Stimulated activated naive CD8-positive, alpha-beta T cell treated with anti-CD3 and anti-CD28 coated beads, Interleukin-15, amount 100 ng/mL, for 72 hours (primary cell): ENCODE measurements around the gene IFIT1B.
"Not testable (repeated sequence)": the region's sequence is repeated elsewhere in the genome, so short reads cannot be mapped to it uniquely, and the experiment has no call there.

ENCODE experiments used
- ATAC-seq: fragments of 150-1000 bp; cut with Tn5 transposase; 2 replicates; pipeline ENCODE4 v1.10.0; 2021; ENCODE audit warnings: mild to moderate bottlenecking, moderate library complexity
- DNase-seq, 2 donors: peaks; one replicate each; pipeline ENCODE4 v3.0.0; 2021 to 2022
- H3K27ac Mint-ChIP-seq, 2 donors: one replicate each; pipeline ENCODE4 v1.8.0; 2022; ENCODE audit warnings: mild to moderate bottlenecking in 2 of 2, mixed read lengths in 2 of 2, moderate library complexity in 2 of 2
- H3K27me3 Mint-ChIP-seq: one replicate; pipeline ENCODE4 v1.8.0; 2022; ENCODE audit warnings: mixed read lengths
- H3K4me1 Mint-ChIP-seq: one replicate; pipeline ENCODE4 v1.8.0; 2022; ENCODE audit warnings: mild to moderate bottlenecking, mixed read lengths
- H3K4me3 Mint-ChIP-seq, 2 donors: one replicate each; pipeline ENCODE4 v1.8.0; 2022; ENCODE audit warnings: mild to moderate bottlenecking in 2 of 2, mixed read lengths in 2 of 2, moderate library complexity in 1 of 2
- H3K9me3 Mint-ChIP-seq, 2 donors: one replicate each; pipeline ENCODE4 v1.8.0; 2022; ENCODE audit warnings: mixed read lengths in 2 of 2

Gene IFIT1B

DNA sequence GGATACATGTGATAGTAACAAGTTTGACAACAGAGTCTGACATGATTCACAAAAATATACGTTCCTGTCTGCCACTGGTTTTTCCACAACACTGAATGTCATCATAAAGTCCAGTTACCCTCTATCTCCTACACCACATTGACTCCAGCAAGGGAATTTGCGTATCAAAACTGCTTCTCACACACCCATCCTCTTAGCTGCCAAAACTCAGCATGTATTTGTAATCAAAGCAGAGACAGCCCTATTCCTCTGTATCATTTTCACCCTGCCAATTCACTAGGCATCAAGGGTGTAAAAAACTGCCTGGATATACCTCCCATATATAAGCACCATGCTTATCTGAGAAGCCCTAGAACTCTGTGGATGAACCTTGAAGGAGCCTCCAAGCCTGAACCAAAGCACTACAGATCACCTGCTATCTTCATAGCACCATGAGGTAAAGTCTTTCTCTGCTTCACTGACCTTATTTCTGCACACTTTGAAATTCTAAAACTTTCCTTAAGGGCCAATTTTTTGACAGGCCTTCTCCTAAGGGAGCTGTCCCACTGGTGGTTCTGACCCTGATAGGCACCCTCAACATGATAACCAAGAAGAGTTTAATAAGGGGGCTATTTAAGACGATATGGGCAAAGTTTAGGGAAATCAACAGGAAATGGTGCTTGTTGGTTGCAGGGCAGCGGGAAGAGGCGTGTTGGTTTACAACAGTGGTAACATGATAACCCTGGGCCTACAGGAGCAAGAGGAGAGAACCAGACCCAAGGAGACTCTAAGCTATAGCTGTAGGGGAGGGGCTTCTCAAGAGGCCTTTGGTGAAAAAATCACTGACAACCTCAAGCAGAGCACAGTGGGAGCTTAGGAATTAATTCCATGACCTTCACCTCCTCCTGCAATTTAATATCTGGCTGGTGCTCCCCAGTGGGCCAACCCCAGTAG, at the start of gene IFIT1B:
TSS of gene IFIT1B (plus strand) at position 352 of the 933 bp plus-strand sequence. CDS start at position 432, 80 bp downstream.
- Mint-ChIP-seq H3K27me3 (peaks cover 10% of the 10 kb centered on the region), H3K4me3 (no peak within 1 kb of the TSS), H3K27ac (no peak within 1 kb of the TSS), H3K4me1 (no peaks in the 10 kb centered on the region), H3K9me3 (no peaks in the 10 kb centered on the region)
- no peak for DNase-seq
- no peak for ATAC-seq

- Mint-ChIP-seq H3K27ac (no peak overlapping the region), H3K27me3 (peaks cover 22% of the 10 kb centered on the region), H3K4me1 (peaks cover 61% of the 10 kb centered on the region), H3K9me3 (no peaks in the 10 kb centered on the region), H3K4me3 (peak overlapping the region in 1 of 2 donors; percentile 93)
- ATAC-seq, result no peak
- DNase-seq, result no peak
Observed at GRCh38 chr10:89329151-89329550, 48.7 kb upstream of the IFIT1B start.

DNA sequence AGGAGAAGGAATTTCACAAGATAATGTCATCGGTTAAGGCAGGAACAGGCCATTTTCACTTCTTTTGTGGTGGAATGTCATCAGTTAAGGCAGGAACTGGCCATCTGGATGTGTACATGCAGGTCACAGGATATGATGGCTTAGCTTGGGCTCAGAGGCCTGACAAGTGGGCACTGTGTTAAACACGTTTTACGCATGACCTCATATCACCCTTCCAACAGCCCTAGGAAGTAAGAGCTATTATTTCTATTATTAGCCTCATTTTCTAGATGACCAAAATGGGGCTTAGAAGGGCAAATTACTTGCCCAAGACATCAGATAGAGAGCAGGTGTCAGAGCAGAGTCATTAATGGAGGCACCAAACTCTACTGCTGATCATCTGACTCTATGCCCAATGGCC, 47.8 kb upstream of the IFIT1B start:
- peaks cover 64% of the 10 kb centered on the region for H3K4me1 Mint-ChIP-seq
- not testable (repeated sequence) for H3K9me3 Mint-ChIP-seq, DNase-seq, ATAC-seq
- peaks cover 24% of the 10 kb centered on the region for H3K27me3 Mint-ChIP-seq
- H3K27ac Mint-ChIP-seq, result peak overlapping the region in 1 of 2 donors; percentile 68
- peak overlapping the region in 1 of 2 donors; percentile 14 for H3K4me3 Mint-ChIP-seq

DNA sequence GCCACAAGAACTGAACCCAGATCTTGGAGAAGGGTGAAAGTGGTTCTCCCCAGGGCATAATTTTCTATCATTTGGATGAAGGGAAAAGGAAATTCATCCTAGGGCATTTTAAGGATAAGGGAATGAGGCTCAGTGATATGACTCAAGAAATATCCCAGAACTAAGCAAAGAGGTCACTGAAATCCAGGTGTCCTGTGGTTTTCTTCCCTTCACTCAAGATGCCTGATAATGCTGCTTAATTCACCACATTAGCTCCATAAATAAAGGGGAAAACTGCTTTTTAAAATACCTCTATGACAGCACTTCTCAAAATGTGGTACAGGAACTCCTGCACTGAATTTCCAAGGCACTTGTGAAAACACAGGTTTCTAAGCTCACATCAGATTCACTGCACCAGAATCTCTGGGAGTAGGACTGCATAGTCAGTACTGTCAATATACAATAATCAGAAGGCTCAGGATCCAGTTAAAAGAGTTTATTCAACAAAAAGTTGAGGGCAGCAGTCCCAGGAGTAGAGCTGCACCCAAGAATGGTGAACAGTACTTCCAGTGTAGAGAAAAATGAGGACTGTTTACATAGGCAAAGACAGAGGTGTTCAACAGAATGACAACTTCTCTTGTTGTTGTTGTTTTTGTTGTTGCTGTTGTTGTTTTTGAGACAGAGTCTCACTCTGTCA, 47.2 kb upstream of the IFIT1B start:
- Mint-ChIP-seq H3K27me3 (peaks cover 31% of the 10 kb centered on the region), H3K27ac (no peak overlapping the region), H3K4me3 (no peak overlapping the region), H3K4me1 (peaks cover 70% of the 10 kb centered on the region), H3K9me3 (no peaks in the 10 kb centered on the region)
- ATAC-seq, result no peak
- DNase-seq, result no peak

DNA sequence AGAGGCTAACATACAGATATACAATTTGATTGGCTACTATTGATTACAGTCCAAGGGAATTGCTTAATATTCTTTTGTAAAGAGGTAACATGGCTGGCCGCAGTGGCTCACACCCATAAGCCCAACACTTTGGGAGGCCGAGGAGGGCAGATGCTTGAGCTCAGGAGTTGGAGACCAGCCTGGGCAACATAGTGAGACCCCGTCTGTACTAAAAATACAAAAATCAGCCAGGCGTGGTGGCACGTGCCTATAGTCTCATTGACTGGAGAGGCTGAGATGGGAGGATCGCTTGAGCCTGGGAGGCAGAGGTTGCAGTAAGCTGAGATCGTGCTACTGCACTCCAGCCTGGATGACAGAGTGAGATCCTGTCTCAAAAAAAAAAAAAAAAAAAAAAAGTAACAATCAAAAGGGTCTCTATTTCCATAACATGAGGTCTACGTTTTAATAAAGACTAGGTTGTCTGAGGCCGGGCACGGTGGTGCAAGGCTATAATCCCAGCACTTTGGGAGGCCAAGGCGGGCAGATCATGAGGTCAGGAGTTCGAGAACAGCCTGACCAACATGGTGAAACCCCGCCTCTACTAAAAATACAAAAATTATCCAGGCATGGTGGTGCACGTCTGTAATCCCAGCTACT, 46.3 kb upstream of the IFIT1B start:
- peaks cover 70% of the 10 kb centered on the region for H3K4me1 Mint-ChIP-seq
- ATAC-seq, DNase-seq, H3K9me3 Mint-ChIP-seq, H3K27ac Mint-ChIP-seq: not testable (repeated sequence)
- H3K4me3 Mint-ChIP-seq, result peak overlapping the region; percentile 74 to 78
- peaks cover 40% of the 10 kb centered on the region for H3K27me3 Mint-ChIP-seq

- peaks cover 76% of the 10 kb centered on the region for H3K4me1 Mint-ChIP-seq
- H3K4me3 Mint-ChIP-seq, result peak overlapping the region; percentile 74 to 78
- peaks cover 45% of the 10 kb centered on the region for H3K27me3 Mint-ChIP-seq
- ATAC-seq (peak; percentile 48), DNase-seq (peak; percentile 22 to 23)
- H3K9me3 Mint-ChIP-seq, result no peaks in the 10 kb centered on the region
- peak overlapping the region; percentile 63 to 83 for H3K27ac Mint-ChIP-seq
Observed at GRCh38 chr10:89332123-89332633, 45.7 kb upstream of the IFIT1B start.

DNA sequence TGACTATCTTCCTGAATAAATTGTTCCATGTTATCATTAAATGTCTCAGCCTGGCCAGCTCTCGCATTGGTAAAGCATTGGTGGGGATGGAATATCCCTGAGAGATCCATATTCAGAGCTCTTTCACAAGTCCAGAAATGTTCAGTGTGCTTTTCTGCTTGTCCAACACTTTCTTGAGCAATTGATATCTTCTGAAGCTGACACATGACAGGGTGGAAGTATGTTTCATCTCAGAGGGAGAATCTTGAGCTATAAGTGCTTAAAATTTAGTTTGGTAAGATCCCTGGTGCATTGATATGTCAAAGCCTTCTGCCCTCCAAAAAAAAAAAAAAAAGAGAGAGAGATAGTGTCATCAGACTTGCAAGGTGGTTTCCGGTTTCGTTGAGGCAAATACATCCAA, 42.6 kb upstream of the IFIT1B start:
- ATAC-seq, result no peak
- no peak for DNase-seq
- Mint-ChIP-seq H3K4me3 (peak overlapping the region in 1 of 2 donors; percentile 32), H3K4me1 (peaks cover 60% of the 10 kb centered on the region), H3K27ac (no peak overlapping the region), H3K9me3 (no peaks in the 10 kb centered on the region), H3K27me3 (peaks cover 42% of the 10 kb centered on the region)

DNA sequence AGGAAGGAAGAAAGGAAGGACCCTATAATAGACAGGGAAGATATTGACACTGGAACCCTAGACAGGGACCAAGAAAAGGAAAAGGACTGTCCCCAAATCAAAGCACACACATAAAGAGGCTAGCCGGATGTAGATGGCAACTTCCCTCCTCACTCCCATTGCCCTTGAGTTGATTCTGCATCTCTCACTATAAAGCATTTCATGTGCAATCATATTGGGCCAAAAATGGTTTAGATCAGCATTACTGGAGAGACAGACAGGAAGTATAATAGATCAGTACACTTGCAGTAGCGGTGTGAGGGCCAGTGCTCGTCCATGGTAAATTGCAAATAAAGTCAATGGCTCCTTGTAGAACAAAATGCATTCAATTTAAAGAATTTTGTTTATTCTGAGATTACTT, 41.6 kb upstream of the IFIT1B start:
- Mint-ChIP-seq H3K27ac (no peak overlapping the region), H3K9me3 (no peaks in the 10 kb centered on the region), H3K4me3 (no peak overlapping the region), H3K27me3 (peaks cover 52% of the 10 kb centered on the region), H3K4me1 (peaks cover 50% of the 10 kb centered on the region)
- ATAC-seq (no peak), DNase-seq (no peak)

GRCh38 chr10:89337484-89337883, 40.4 kb upstream of the IFIT1B start:
- peak; percentile 64 for ATAC-seq
- peak overlapping the region in 1 of 2 donors; percentile 42 for H3K27ac Mint-ChIP-seq
- peaks cover 38% of the 10 kb centered on the region for H3K4me1 Mint-ChIP-seq
- no peaks in the 10 kb centered on the region for H3K9me3 Mint-ChIP-seq
- peaks cover 57% of the 10 kb centered on the region for H3K27me3 Mint-ChIP-seq
- peak in 1 of 2 donors; percentile 50 for DNase-seq
- no peak overlapping the region for H3K4me3 Mint-ChIP-seq

GRCh38 chr10:89338713-89339112, 39.1 kb upstream of the IFIT1B start:
- peaks cover 25% of the 10 kb centered on the region for H3K4me1 Mint-ChIP-seq
- H3K27me3 Mint-ChIP-seq, result peaks cover 70% of the 10 kb centered on the region
- no peak for DNase-seq
- no peak overlapping the region for H3K4me3 Mint-ChIP-seq
- H3K9me3 Mint-ChIP-seq, result no peaks in the 10 kb centered on the region
- no peak overlapping the region for H3K27ac Mint-ChIP-seq
- ATAC-seq, result no peak

- DNase-seq (no peak), ATAC-seq (no peak)
- H3K4me1 Mint-ChIP-seq, result peaks cover 21% of the 10 kb centered on the region
- no peak overlapping the region for H3K27ac Mint-ChIP-seq
- no peak overlapping the region for H3K4me3 Mint-ChIP-seq
- no peaks in the 10 kb centered on the region for H3K9me3 Mint-ChIP-seq
- H3K27me3 Mint-ChIP-seq, result peaks cover 76% of the 10 kb centered on the region
Observed at GRCh38 chr10:89339875-89340274, 38.0 kb upstream of the IFIT1B start.

GRCh38 chr10:89341649-89342048, 36.2 kb upstream of the IFIT1B start:
- Mint-ChIP-seq H3K4me1 (peaks cover 17% of the 10 kb centered on the region), H3K27ac (no peak overlapping the region), H3K27me3 (peaks cover 64% of the 10 kb centered on the region), H3K9me3 (no peaks in the 10 kb centered on the region), H3K4me3 (no peak overlapping the region)
- ATAC-seq (no peak), DNase-seq (no peak)

DNA sequence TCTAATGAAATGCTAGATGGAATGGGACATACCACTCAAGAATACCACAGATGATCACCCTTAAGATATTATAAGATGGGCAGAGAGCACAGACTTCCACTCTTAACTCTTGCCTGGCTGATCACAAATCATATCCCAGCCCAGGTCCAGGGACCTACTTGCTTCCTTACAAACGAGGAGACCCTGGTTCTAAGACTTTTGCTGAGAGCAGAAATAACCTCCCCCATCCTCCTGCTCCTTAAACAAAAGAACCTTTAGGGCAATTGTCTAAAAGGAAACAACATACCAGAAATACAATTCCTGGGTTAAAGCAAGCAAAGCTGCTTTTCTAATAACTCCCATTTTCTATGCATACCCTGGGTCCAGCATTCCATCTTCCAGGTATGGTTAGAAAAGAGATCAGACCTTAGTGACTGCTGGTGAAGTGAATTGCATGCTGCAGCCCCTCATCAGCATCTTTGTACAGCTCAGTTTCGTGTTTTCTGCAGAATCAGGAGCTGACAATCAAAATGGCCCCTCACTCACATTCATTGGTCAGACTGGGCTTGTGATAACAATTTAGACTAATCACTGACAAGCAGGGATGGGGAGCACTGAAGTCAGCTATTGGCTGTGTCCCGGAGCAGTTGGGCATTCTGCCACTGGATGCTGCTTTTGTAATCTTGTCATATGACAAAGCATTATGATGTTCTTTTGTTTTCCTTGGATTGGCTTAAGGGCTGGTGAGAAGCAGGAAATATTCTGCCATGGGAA, 35.5 kb upstream of the IFIT1B start:
- Mint-ChIP-seq H3K4me3 (no peak overlapping the region), H3K9me3 (no peaks in the 10 kb centered on the region), H3K27me3 (peaks cover 66% of the 10 kb centered on the region), H3K27ac (no peak overlapping the region), H3K4me1 (peaks cover 11% of the 10 kb centered on the region)
- no peak for DNase-seq
- no peak for ATAC-seq

DNA sequence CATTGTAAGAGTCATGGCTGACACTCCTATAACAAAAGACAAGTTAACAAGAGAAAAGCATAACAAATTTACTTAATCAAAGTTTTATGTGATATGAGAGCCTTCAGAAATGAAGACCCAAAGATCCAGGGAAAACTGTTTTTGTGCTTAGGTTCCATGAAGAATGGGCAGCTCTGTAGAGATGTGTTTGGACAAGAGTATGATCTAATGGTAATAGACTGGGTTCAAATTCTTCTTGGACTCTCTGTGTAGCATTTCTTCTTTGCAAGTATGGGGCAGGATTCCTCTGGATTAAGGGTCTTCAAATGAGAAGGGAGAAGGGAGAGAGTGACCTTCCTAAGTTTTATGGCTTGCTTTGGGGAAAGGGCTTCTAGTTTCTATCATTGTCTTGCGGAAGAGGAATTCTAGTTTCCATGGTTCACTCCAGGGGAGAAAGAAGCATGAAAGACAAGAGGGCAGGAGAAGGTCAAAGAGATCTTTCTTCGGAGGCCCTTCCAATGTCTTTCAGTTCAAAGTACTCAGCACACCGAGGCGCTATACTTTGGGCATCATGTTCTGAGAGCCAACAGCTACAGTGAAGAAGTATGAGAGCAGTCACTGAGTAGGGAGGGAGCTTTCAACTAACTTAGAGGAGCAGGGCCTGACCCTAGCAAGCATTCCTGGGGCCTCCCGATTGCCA, 34.6 kb upstream of the IFIT1B start:
- Mint-ChIP-seq H3K4me1 (peaks cover 6% of the 10 kb centered on the region), H3K9me3 (no peaks in the 10 kb centered on the region), H3K27me3 (peaks cover 66% of the 10 kb centered on the region), H3K27ac (no peak overlapping the region), H3K4me3 (no peak overlapping the region)
- ATAC-seq (no peak), DNase-seq (no peak)
